Measurements from ENCODE around the gene IFI27. TPM values are rescaled to one million over a fixed set of nuclear protein-coding genes. Genes with fewer than 3 reads are reported as not detected.

IFI27 gene
- total and polyA plus RNA-seq, 9 of the 15 experiments (the other 6 are each of a cell fraction or from before 2014, with no cell fraction given): 0.19 to 3.4 (median 1.4) TPM; not detected in 1

- no TSS peak for BruUV-seq (replicated peaks)
- Histone ChIP-seq H3K27me3 (ENCODE audit: control insufficient read depth in 2 of 2, insufficient read depth in 2 of 2, low read length in 2 of 2) (no peaks in the 10 kb centered on the region), H3K9me3 (replicated peaks; ENCODE audit: control insufficient read depth, insufficient read depth, low read depth, low read length) (no peaks in the 10 kb centered on the region), H3K9ac (ENCODE audit: insufficient read depth in 1 of 2, low read depth in 2 of 2, low read length in 2 of 2) (no peak overlapping the region), H3K36me3 (ENCODE audit: control insufficient read depth, insufficient read depth, low read length) (no peaks in the 10 kb centered on the region), H3K27ac (ENCODE audit: extremely low read depth, low read depth, low read length) (no peak overlapping the region), H2AFZ (ENCODE audit: low read depth, low read length) (no peak overlapping the region), H3K4me1 (replicated peaks in 1 of 2; ENCODE audit: control insufficient read depth in 2 of 2, insufficient read depth in 2 of 2, low read length in 2 of 2) (no peaks in the 10 kb centered on the region), H3K9me1 (ENCODE audit: control insufficient read depth, insufficient read depth, low read length) (no peaks in the 10 kb centered on the region), H3K79me2 (ENCODE audit: control insufficient read depth, insufficient read depth, low read length) (no peaks in the 10 kb centered on the region), H3K4me2 (ENCODE audit: insufficient read depth, low read length) (no peak overlapping the region), H4K20me1 (replicated peaks; ENCODE audit: control insufficient read depth, insufficient read depth, low read length) (no peaks in the 10 kb centered on the region), H3K4me3 (no peak overlapping the region)
- in situ Hi-C loops (cut with MboI) (no loop called here), intact Hi-C loops (cut with micrococcal nuclease) (no loop called here)
- TF ChIP-seq CBX8 (IDR thresholded peaks at IDR 0.05; ENCODE audit: borderline replicate concordance, extremely low read depth, low read depth, low read length, poor library complexity, severe bottlenecking) (no peak), MTA3 (IDR thresholded peaks at IDR 0.05; ENCODE audit: borderline replicate concordance) (no peak)
- DNase-seq (ENCODE audit: extremely low read depth in 1 of 4, low spot score in 3 of 4): no peak
- FAIRE-seq: no peak
- WGBS (ENCODE audit: insufficient coverage, low coverage, missing lambda C conversion rate): 87% methylated on average over 3 of the region's 4 CpGs
- ATAC-seq: no peak
- POLR2A ChIA-PET: interaction anchor here (1.4 kb wide), 1 partner anchor 13 kb away, joined by 3 read pairs; no protein-coding TSS in a partner anchor
- CTCF ChIA-PET (ENCODE audit: low intra/inter-chr PET ratio): no interaction called here
Observed at GRCh38 chr14:94097091-94097490, 13.4 kb upstream of the IFI27 start.

- H3K27ac ChIP-seq (ENCODE audit: extremely low read depth, low read depth, low read length): no peak overlapping the region
- ATAC-seq (no peak), DNase-seq (ENCODE audit: extremely low read depth in 1 of 4, low spot score in 3 of 4) (no peak), FAIRE-seq (no peak)
- H3K36me3 ChIP-seq (ENCODE audit: control insufficient read depth, insufficient read depth, low read length): no peaks in the 10 kb centered on the region
- no peaks in the 10 kb centered on the region for H3K79me2 ChIP-seq (ENCODE audit: control insufficient read depth, insufficient read depth, low read length)
- no peaks in the 10 kb centered on the region for H4K20me1 ChIP-seq (replicated peaks; ENCODE audit: control insufficient read depth, insufficient read depth, low read length)
- no peaks in the 10 kb centered on the region for H3K9me3 ChIP-seq (replicated peaks; ENCODE audit: control insufficient read depth, insufficient read depth, low read depth, low read length)
- H3K4me3 ChIP-seq: no peak overlapping the region
- 32% methylated on average over 10 of the region's 10 CpGs for WGBS (ENCODE audit: insufficient coverage, low coverage, missing lambda C conversion rate)
- no peak overlapping the region for H3K4me2 ChIP-seq (ENCODE audit: insufficient read depth, low read length)
- TF ChIP-seq ATF3 (IDR thresholded peaks at IDR 0.05) (0 out of 2 replicates have a peak, but pooled peaks have one; percentile 21), ATF3 (CRISPR knock-in tag; conservative IDR thresholded peaks at IDR 0.05) (no peak), CTCF (IDR thresholded peaks at IDR 0.05 in 2 of 3, conservative IDR thresholded peaks at IDR 0.05 in 1 of 3; ENCODE audit: insufficient read depth in 2 of 3, low read depth in 1 of 3, low read length in 3 of 3) (no peak), ZNF436 (CRISPR knock-in tag; IDR thresholded peaks at IDR 0.05) (no peak), TARDBP (IDR thresholded peaks at IDR 0.05) (no peak), ZNF583 (CRISPR knock-in tag; IDR thresholded peaks at IDR 0.05) (no peak)
- no peaks in the 10 kb centered on the region for H3K27me3 ChIP-seq (ENCODE audit: control insufficient read depth in 2 of 2, insufficient read depth in 2 of 2, low read length in 2 of 2)
- H3K9me1 ChIP-seq (ENCODE audit: control insufficient read depth, insufficient read depth, low read length): peaks cover 2% of the 10 kb centered on the region
- no peak overlapping the region for H2AFZ ChIP-seq (ENCODE audit: low read depth, low read length)
- no peaks in the 10 kb centered on the region for H3K4me1 ChIP-seq (replicated peaks in 1 of 2; ENCODE audit: control insufficient read depth in 2 of 2, insufficient read depth in 2 of 2, low read length in 2 of 2)
- intact Hi-C loops (cut with micrococcal nuclease) (no loop called here), in situ Hi-C loops (cut with MboI) (no loop called here)
- no peak overlapping the region for H3K9ac ChIP-seq (ENCODE audit: insufficient read depth in 1 of 2, low read depth in 2 of 2, low read length in 2 of 2)
- BruUV-seq (replicated peaks): no TSS peak
- POLR2A ChIA-PET: interaction anchor here (0.6 to 0.7 kb wide), 2 partner anchors 388 to 451 kb away, joined by 3 read pairs; no protein-coding TSS in a partner anchor
- CTCF ChIA-PET (ENCODE audit: low intra/inter-chr PET ratio): no interaction called here
Observed at GRCh38 chr14:94098326-94098992, 12.1 kb upstream of the IFI27 start.
